GM10266 (cell line): ENCODE data around the gene TANGO2.

Source experiments
- DNase-seq: peaks from one replicate; pipeline ENCODE4 v3.0.0; 2012; ENCODE audit errors: extremely low spot score
- CTCF ChIP-seq: IDR thresholded peaks from 2 replicates; pipeline ENCODE4 v1.5.1; 2012; ENCODE audit warnings: mild to moderate bottlenecking, low read depth; ENCODE audit not compliant: control insufficient read depth, insufficient read depth; ENCODE audit errors: missing control alignments

The TANGO2 gene

GRCh38 chr22:20011993-20012740 is 8.7 kb upstream of the TANGO2 start:
- no peak for DNase-seq

GRCh38 chr22:20012741-20013331 is 8.1 kb upstream of the TANGO2 start:
- TF ChIP-seq CTCF = no peak
- DNase-seq = no peak

More at GRCh38 chr22:20011993-20012740, 8.7 kb upstream of the TANGO2 start:
- TF ChIP-seq CTCF = no peak

- peak; percentile 75 for DNase-seq
- TF ChIP-seq CTCF = peak; percentile 80
Measured at GRCh38 chr22:20013382-20013871, 7.5 kb upstream of the TANGO2 start.

GRCh38 chr22:20014526-20015186 is 6.3 kb upstream of the TANGO2 start:
- no peak for DNase-seq
- TF ChIP-seq CTCF = no peak

GRCh38 chr22:20015187-20015625 is 5.7 kb upstream of the TANGO2 start:
- no peak for DNase-seq
- no peak for TF ChIP-seq CTCF

- TF ChIP-seq CTCF = no peak
- DNase-seq = no peak
Measured at GRCh38 chr22:20015971-20016733, 4.8 kb upstream of the TANGO2 start.
